ENCODE results near the gene CYBC1.

DNA sequence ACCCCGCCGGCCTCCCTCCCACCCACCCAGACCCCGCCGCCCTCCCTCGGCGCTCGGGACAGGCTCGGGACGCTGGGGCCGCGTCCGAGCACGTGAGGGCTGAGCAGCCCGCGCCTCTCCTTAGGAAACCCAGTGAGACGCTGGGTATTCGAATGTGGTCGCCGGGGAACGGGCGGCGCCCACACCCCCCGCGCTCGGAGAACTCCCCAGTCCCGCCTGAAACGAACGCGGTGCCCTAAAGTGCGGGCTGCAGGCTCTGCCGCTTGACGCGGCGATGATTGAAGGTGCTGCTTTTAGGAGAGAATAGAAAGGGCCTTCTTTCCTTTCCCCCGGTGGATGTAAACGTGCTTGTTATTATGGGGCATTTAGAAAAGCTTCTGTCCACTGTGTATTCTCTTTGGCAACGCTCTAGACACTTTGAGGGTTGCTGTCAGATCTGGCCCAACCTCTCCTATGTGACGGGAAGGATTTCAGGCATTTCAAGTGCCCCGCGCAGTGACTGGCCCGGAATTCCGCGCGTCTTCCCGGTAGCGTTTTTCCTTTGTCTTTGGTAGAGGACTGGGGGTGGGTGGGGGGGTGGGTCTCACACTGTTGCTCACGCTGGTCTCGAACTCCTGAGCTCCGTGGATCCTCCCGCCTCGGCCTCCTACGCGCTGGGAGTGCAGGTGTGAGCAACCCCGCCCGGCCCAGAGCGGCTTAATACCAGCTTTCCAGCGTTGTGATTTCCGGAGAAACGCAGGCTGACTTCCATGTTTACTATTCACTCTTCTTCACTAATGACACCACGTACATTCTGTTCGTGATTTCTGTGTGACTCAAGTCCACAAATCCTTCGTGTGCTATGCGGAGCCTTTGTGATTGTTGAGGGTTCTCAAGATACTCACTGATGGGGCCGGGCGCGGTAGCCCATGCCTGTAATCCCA, 47.2 kb upstream of the CYBC1 start:
- TF ChIP-seq EZH2phosphoT487 (IDR thresholded peaks at IDR 0.05; ENCODE audit: borderline replicate concordance) = no peak
- TF ChIP-seq, protein P1, sequence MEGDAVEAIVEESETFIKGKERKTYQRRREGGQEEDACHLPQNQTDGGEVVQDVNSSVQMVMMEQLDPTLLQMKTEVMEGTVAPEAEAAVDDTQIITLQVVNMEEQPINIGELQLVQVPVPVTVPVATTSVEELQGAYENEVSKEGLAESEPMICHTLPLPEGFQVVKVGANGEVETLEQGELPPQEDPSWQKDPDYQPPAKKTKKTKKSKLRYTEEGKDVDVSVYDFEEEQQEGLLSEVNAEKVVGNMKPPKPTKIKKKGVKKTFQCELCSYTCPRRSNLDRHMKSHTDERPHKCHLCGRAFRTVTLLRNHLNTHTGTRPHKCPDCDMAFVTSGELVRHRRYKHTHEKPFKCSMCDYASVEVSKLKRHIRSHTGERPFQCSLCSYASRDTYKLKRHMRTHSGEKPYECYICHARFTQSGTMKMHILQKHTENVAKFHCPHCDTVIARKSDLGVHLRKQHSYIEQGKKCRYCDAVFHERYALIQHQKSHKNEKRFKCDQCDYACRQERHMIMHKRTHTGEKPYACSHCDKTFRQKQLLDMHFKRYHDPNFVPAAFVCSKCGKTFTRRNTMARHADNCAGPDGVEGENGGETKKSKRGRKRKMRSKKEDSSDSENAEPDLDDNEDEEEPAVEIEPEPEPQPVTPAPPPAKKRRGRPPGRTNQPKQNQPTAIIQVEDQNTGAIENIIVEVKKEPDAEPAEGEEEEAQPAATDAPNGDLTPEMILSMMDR (IDR thresholded peaks at IDR 0.05 in 2 of 3, conservative IDR thresholded peaks at IDR 0.05 in 1 of 3; ENCODE audit: borderline replicate concordance in 1 of 3, insufficient read depth in 1 of 3, low read depth in 2 of 3, low read length in 2 of 3) = no peak
- TF ChIP-seq CEBPB (IDR thresholded peaks at IDR 0.05; ENCODE audit: low read depth) = no peak
- TF ChIP-seq POLR2A (IDR thresholded peaks at IDR 0.05; ENCODE audit: borderline replicate concordance, extremely low read depth, insufficient read depth, insufficient read length) = no peak
- no peak for TF ChIP-seq POLR2AphosphoS5 (IDR thresholded peaks at IDR 0.05; ENCODE audit: low read depth, low read length)
- TF ChIP-seq JUND (IDR thresholded peaks at IDR 0.05) = no peak
- TF ChIP-seq ZNF274 (IDR thresholded peaks at IDR 0.05; ENCODE audit: low read depth, low read length) = no peak
- no peak for TF ChIP-seq SRF (IDR thresholded peaks at IDR 0.05; ENCODE audit: low read depth)
- no peak for TF ChIP-seq YY1 (IDR thresholded peaks at IDR 0.05; ENCODE audit: extremely low read depth, insufficient replicate concordance, low read depth, low read length)
- no peak for TF ChIP-seq RAD21 (IDR thresholded peaks at IDR 0.05; ENCODE audit: low read depth)
- TF ChIP-seq TCF7L2 (IDR thresholded peaks at IDR 0.05; ENCODE audit: borderline replicate concordance, extremely low read depth, insufficient read depth, insufficient read length) = no peak
- TF ChIP-seq EZH2 (IDR thresholded peaks at IDR 0.05) = no peak
- TF ChIP-seq SIN3A (IDR thresholded peaks at IDR 0.05; ENCODE audit: low read depth) = no peak
- no peak for TF ChIP-seq FOSL1 (IDR thresholded peaks at IDR 0.05; ENCODE audit: low read depth)

All from HCT116 (cell line).